Sigmoid colon (tissue), 4 donors: ENCODE data around the gene ERG.

Experiments
- EP300 ChIP-seq, 4 donors: sonication (generic); formaldehyde crosslinking; IDR thresholded peaks; one replicate each; pipeline ENCODE4 v1.6.1; 2017; ENCODE audit warnings: antibody characterized with exemption in 4 of 4
- POLR2A ChIP-seq, 2 donors: fragments of 450-650 bp; IDR thresholded peaks; one replicate each; pipeline ENCODE4 v1.6.1; 2016; ENCODE audit warnings: antibody characterized with exemption in 2 of 2, mild to moderate bottlenecking in 2 of 2, moderate library complexity in 2 of 2
- POLR2AphosphoS5 ChIP-seq, 4 donors: sonication (generic); formaldehyde crosslinking; IDR thresholded peaks; one replicate each; pipeline ENCODE4 v1.6.1; 2017; ENCODE audit warnings: antibody characterized with exemption in 4 of 4
- TF ChIP-seq, protein P1 (sequence below), 4 experiments: fragments of 450-650 bp in 3 of 4; fragments of 200-600 bp in 1 of 4; IDR thresholded peaks; one replicate each; pipeline ENCODE4 v1.5.1; 2016 to 2019; ENCODE audit warnings: antibody characterized with exemption in 4 of 4, mild to moderate bottlenecking in 3 of 4, moderate library complexity in 2 of 4

DNA sequence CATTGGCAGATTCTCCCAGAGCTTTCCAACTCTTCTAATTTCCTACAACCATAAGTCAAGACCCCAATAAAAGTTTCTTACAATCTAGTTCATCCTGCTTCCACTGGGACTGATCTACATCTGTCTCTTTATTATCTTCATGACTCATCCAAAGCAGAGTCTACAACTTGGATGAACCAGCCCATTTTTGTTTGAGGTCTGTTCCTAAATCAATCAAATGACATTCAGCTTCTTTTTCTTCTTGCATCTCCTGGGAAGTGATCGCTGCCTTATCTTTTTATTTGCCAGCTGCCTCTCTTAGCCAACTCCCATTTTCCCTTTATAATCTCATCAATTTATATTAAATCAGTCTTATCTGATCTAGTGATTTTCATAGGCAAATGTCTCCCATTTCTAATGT lies 105.6 kb downstream of the ERG start:
- TF ChIP-seq, protein P1, sequence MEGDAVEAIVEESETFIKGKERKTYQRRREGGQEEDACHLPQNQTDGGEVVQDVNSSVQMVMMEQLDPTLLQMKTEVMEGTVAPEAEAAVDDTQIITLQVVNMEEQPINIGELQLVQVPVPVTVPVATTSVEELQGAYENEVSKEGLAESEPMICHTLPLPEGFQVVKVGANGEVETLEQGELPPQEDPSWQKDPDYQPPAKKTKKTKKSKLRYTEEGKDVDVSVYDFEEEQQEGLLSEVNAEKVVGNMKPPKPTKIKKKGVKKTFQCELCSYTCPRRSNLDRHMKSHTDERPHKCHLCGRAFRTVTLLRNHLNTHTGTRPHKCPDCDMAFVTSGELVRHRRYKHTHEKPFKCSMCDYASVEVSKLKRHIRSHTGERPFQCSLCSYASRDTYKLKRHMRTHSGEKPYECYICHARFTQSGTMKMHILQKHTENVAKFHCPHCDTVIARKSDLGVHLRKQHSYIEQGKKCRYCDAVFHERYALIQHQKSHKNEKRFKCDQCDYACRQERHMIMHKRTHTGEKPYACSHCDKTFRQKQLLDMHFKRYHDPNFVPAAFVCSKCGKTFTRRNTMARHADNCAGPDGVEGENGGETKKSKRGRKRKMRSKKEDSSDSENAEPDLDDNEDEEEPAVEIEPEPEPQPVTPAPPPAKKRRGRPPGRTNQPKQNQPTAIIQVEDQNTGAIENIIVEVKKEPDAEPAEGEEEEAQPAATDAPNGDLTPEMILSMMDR (IDR thresholded peaks at IDR 0.05): no peak
- no peak for TF ChIP-seq EP300 (IDR thresholded peaks at IDR 0.05)
- TF ChIP-seq POLR2A (IDR thresholded peaks at IDR 0.05): no peak
- no peak for TF ChIP-seq POLR2AphosphoS5 (IDR thresholded peaks at IDR 0.05)
